SU-DHL-6 (cell line): ENCODE measurements around the gene MITF.

ENCODE experiments used
- H2AFZ ChIP-seq: fragments of 200-600 bp; sonication (generic); 2 replicates; pipeline ENCODE4 v1.6.1; 2014; ENCODE audit warnings: low read depth, mild to moderate bottlenecking, moderate library complexity, mixed read lengths, antibody characterized with exemption, low read length; ENCODE audit not compliant: severe bottlenecking
- H3F3A ChIP-seq: fragments of 200-600 bp; shearing (Covaris generic); 2 replicates; pipeline ENCODE4 v1.6.0; 2016; ENCODE audit warnings: antibody characterized with exemption, mild to moderate bottlenecking; ENCODE audit not compliant: insufficient read depth
- H3K27ac ChIP-seq: fragments of 200-600 bp; sonication (generic); 2 replicates; pipeline ENCODE4 v1.5.1; 2016; ENCODE audit warnings: low read depth, mild to moderate bottlenecking, low read length, moderate library complexity, mixed read lengths
- H3K27me3 ChIP-seq: fragments of 200-600 bp; sonication (generic), shearing (Covaris generic); 2 replicates; pipeline ENCODE4 v1.6.0; 2014; ENCODE audit warnings: mild to moderate bottlenecking, low read length
- H3K36me3 ChIP-seq: fragments of 200-600 bp; sonication (generic); 2 replicates; pipeline ENCODE4 v1.6.1; 2014; ENCODE audit warnings: mild to moderate bottlenecking, low read length, mixed read lengths
- H3K4me2 ChIP-seq: fragments of 300-600, 200-600 bp; shearing (Covaris generic), sonication (generic); 2 replicates; pipeline ENCODE4 v1.6.0; 2014; ENCODE audit warnings: low read length, low read depth, mild to moderate bottlenecking; ENCODE audit not compliant: poor library complexity, severe bottlenecking
- H3K4me3 ChIP-seq: fragments of 200-600 bp; sonication (generic); 2 replicates; pipeline ENCODE4 v1.5.1; 2014; ENCODE audit warnings: antibody characterized with exemption, low read length, mild to moderate bottlenecking, mixed read lengths; ENCODE audit not compliant: insufficient read depth, poor library complexity, severe bottlenecking
- H3K79me2 ChIP-seq: fragments of 200-600 bp; sonication (generic); 2 replicates; pipeline ENCODE4 v1.6.1; 2014; ENCODE audit warnings: mild to moderate bottlenecking, low read length, moderate library complexity; ENCODE audit not compliant: insufficient read depth
- H3K9ac ChIP-seq: fragments of 200-600 bp; sonication (generic); 2 replicates; pipeline ENCODE4 v1.7.0; 2014; ENCODE audit warnings: mild to moderate bottlenecking, low read length
- H3K9me2 ChIP-seq: fragments of 200-600 bp; sonication (generic); replicated peaks from 2 replicates; pipeline ENCODE4 v1.6.1; 2014; ENCODE audit warnings: low read length; ENCODE audit not compliant: insufficient read depth
- H3K9me3 ChIP-seq: fragments of 200-600 bp; sonication (generic); 2 replicates; pipeline ENCODE4 v1.6.1; 2014; ENCODE audit warnings: low read length, mixed read lengths; ENCODE audit not compliant: insufficient read depth
- H4K20me1 ChIP-seq: fragments of 200-600 bp; sonication (generic); 2 replicates; pipeline ENCODE4 v1.6.1; 2014; ENCODE audit warnings: low read depth, mild to moderate bottlenecking, antibody characterized with exemption, low read length, moderate library complexity, mixed read lengths
- CTCF ChIP-seq: fragments of 200-600 bp; sonication (generic); IDR thresholded peaks from one replicate; pipeline ENCODE4 v1.5.1; 2017; ENCODE audit warnings: antibody characterized with exemption, mild to moderate bottlenecking, low read length, moderate library complexity; ENCODE audit not compliant: insufficient read depth, poor library complexity, severe bottlenecking
- EZH2phosphoT487 ChIP-seq: fragments of 200-600 bp; sonication (generic), shearing (Covaris generic); conservative IDR thresholded peaks from 2 replicates; pipeline ENCODE4 v1.6.1; 2018; ENCODE audit warnings: mild to moderate bottlenecking, antibody characterized with exemption, low read length, moderate library complexity, mixed read lengths

MITF gene

GRCh38 chr3:69842789-69843188, 103.5 kb downstream of the MITF start:
- no peaks in the 10 kb centered on the region for H3K9me2 ChIP-seq
- no peak overlapping the region for H3K4me2 ChIP-seq
- no peak overlapping the region for H3K27ac ChIP-seq
- H4K20me1 ChIP-seq: no peaks in the 10 kb centered on the region
- TF ChIP-seq CTCF (no peak), EZH2phosphoT487 (no peak)
- H3K9ac ChIP-seq: no peak overlapping the region
- H3K4me3 ChIP-seq: no peak overlapping the region
- H3F3A ChIP-seq: no peaks in the 10 kb centered on the region
- no peaks in the 10 kb centered on the region for H3K27me3 ChIP-seq
- no peaks in the 10 kb centered on the region for H3K79me2 ChIP-seq
- H3K9me3 ChIP-seq: no peaks in the 10 kb centered on the region
- H3K36me3 ChIP-seq: no peaks in the 10 kb centered on the region
- no peak overlapping the region for H2AFZ ChIP-seq

GRCh38 chr3:69844706-69845105, 105.4 kb downstream of the MITF start:
- Histone ChIP-seq H3K27me3 (no peaks in the 10 kb centered on the region), H3K9me3 (no peaks in the 10 kb centered on the region), H3K4me2 (no peak overlapping the region), H3K27ac (no peak overlapping the region), H4K20me1 (no peaks in the 10 kb centered on the region), H3F3A (no peaks in the 10 kb centered on the region), H3K9ac (no peak overlapping the region), H2AFZ (no peak overlapping the region), H3K36me3 (no peaks in the 10 kb centered on the region), H3K9me2 (no peaks in the 10 kb centered on the region), H3K79me2 (no peaks in the 10 kb centered on the region), H3K4me3 (no peak overlapping the region)
- TF ChIP-seq CTCF (no peak), EZH2phosphoT487 (no peak)

- no peaks in the 10 kb centered on the region for H3K27me3 ChIP-seq
- no peak overlapping the region for H3K9ac ChIP-seq
- no peak overlapping the region for H3K27ac ChIP-seq
- no peaks in the 10 kb centered on the region for H4K20me1 ChIP-seq
- H3K4me2 ChIP-seq: no peak overlapping the region
- no peaks in the 10 kb centered on the region for H3K36me3 ChIP-seq
- no peaks in the 10 kb centered on the region for H3K79me2 ChIP-seq
- no peak overlapping the region for H2AFZ ChIP-seq
- TF ChIP-seq EZH2phosphoT487: no peak
- H3K9me2 ChIP-seq: no peaks in the 10 kb centered on the region
- H3K9me3 ChIP-seq: no peaks in the 10 kb centered on the region
- no peaks in the 10 kb centered on the region for H3F3A ChIP-seq
- no peak overlapping the region for H3K4me3 ChIP-seq
Observed at GRCh38 chr3:69847303-69847702, 108.0 kb downstream of the MITF start.

GRCh38 chr3:69848113-69848512, 108.8 kb downstream of the MITF start:
- Histone ChIP-seq H3K4me3 (no peak overlapping the region), H3K9me2 (no peaks in the 10 kb centered on the region), H3K79me2 (no peaks in the 10 kb centered on the region), H3K4me2 (no peak overlapping the region), H3K9me3 (no peaks in the 10 kb centered on the region), H3K9ac (no peak overlapping the region), H3K36me3 (no peaks in the 10 kb centered on the region), H2AFZ (no peak overlapping the region), H4K20me1 (no peaks in the 10 kb centered on the region), H3K27me3 (no peaks in the 10 kb centered on the region), H3K27ac (no peak overlapping the region), H3F3A (no peaks in the 10 kb centered on the region)
- TF ChIP-seq CTCF (no peak), EZH2phosphoT487 (no peak)
